ENCODE results near the gene CDCA3.

Gene CDCA3

GRCh38 chr12:6826734-6827436, 24.2 kb downstream of the CDCA3 start:
- Histone ChIP-seq H3K27me3 (ENCODE audit: control insufficient read depth, insufficient read depth, low read length, poor library complexity, severe bottlenecking) (no peaks in the 10 kb centered on the region), H3K4me3 (ENCODE audit: insufficient read depth, low read depth, low read length) (no peak overlapping the region), H3K36me3 (ENCODE audit: control insufficient read depth, insufficient read depth, low read length) (peaks cover 14% of the 10 kb centered on the region), H3K27ac (ENCODE audit: insufficient read depth, low read depth, low read length, poor library complexity, severe bottlenecking) (peak overlapping the region; percentile 60), H3K4me1 (ENCODE audit: control insufficient read depth, insufficient read depth, low read length) (peaks cover 51% of the 10 kb centered on the region), H3K9me3 (ENCODE audit: control insufficient read depth, low read length) (no peaks in the 10 kb centered on the region)
- WGBS, 2 experiments: 81 to 86% methylated on average over 22 of the region's 22 CpGs

GRCh38 chr12:6826125-6826733, 24.9 kb downstream of the CDCA3 start:
- Histone ChIP-seq H3K4me1 (ENCODE audit: control insufficient read depth, insufficient read depth, low read length) (peaks cover 52% of the 10 kb centered on the region), H3K27ac (ENCODE audit: insufficient read depth, low read depth, low read length, poor library complexity, severe bottlenecking) (no peak overlapping the region), H3K36me3 (ENCODE audit: control insufficient read depth, insufficient read depth, low read length) (peaks cover 8% of the 10 kb centered on the region), H3K9me3 (ENCODE audit: control insufficient read depth, low read length) (no peaks in the 10 kb centered on the region), H3K4me3 (ENCODE audit: insufficient read depth, low read depth, low read length) (no peak overlapping the region), H3K27me3 (ENCODE audit: control insufficient read depth, insufficient read depth, low read length, poor library complexity, severe bottlenecking) (no peaks in the 10 kb centered on the region)
- 83 to 84% methylated on average over 17 of the region's 17 CpGs for WGBS, 2 experiments

GRCh38 chr12:6825398-6826124, 25.5 kb downstream of the CDCA3 start:
- H3K27ac ChIP-seq (ENCODE audit: insufficient read depth, low read depth, low read length, poor library complexity, severe bottlenecking): no peak overlapping the region
- H3K9me3 ChIP-seq (ENCODE audit: control insufficient read depth, low read length): no peaks in the 10 kb centered on the region
- peaks cover 58% of the 10 kb centered on the region for H3K4me1 ChIP-seq (ENCODE audit: control insufficient read depth, insufficient read depth, low read length)
- H3K27me3 ChIP-seq (ENCODE audit: control insufficient read depth, insufficient read depth, low read length, poor library complexity, severe bottlenecking): no peaks in the 10 kb centered on the region
- WGBS, 2 experiments: 15 to 20% methylated on average over 19 of the region's 19 CpGs
- peaks cover 1% of the 10 kb centered on the region for H3K36me3 ChIP-seq (ENCODE audit: control insufficient read depth, insufficient read depth, low read length)
- peak overlapping the region; percentile 6 for H3K4me3 ChIP-seq (ENCODE audit: insufficient read depth, low read depth, low read length)

GRCh38 chr12:6824901-6825381, 26.1 kb downstream of the CDCA3 start:
- Histone ChIP-seq H3K9me3 (ENCODE audit: control insufficient read depth, low read length) (no peaks in the 10 kb centered on the region), H3K4me1 (ENCODE audit: control insufficient read depth, insufficient read depth, low read length) (peaks cover 58% of the 10 kb centered on the region), H3K36me3 (ENCODE audit: control insufficient read depth, insufficient read depth, low read length) (no peaks in the 10 kb centered on the region), H3K27me3 (ENCODE audit: control insufficient read depth, insufficient read depth, low read length, poor library complexity, severe bottlenecking) (no peaks in the 10 kb centered on the region), H3K4me3 (ENCODE audit: insufficient read depth, low read depth, low read length) (peak overlapping the region; percentile 6), H3K27ac (ENCODE audit: insufficient read depth, low read depth, low read length, poor library complexity, severe bottlenecking) (no peak overlapping the region)
- WGBS, 2 experiments: 56 to 60% methylated on average over 12 of the region's 12 CpGs

- H3K36me3 ChIP-seq (ENCODE audit: control insufficient read depth, insufficient read depth, low read length): no peaks in the 10 kb centered on the region
- WGBS, 2 experiments: 94% methylated on average over 37 of the region's 37 CpGs
- H3K27me3 ChIP-seq (ENCODE audit: control insufficient read depth, insufficient read depth, low read length, poor library complexity, severe bottlenecking): no peaks in the 10 kb centered on the region
- no peaks in the 10 kb centered on the region for H3K9me3 ChIP-seq (ENCODE audit: control insufficient read depth, low read length)
- no peak overlapping the region for H3K27ac ChIP-seq (ENCODE audit: insufficient read depth, low read depth, low read length, poor library complexity, severe bottlenecking)
- H3K4me1 ChIP-seq (ENCODE audit: control insufficient read depth, insufficient read depth, low read length): peaks cover 62% of the 10 kb centered on the region
- no peak overlapping the region for H3K4me3 ChIP-seq (ENCODE audit: insufficient read depth, low read depth, low read length)
Measured at GRCh38 chr12:6824085-6824775, 26.9 kb downstream of the CDCA3 start.

- H3K27ac ChIP-seq (ENCODE audit: insufficient read depth, low read depth, low read length, poor library complexity, severe bottlenecking): no peak overlapping the region
- WGBS, 2 experiments: 78 to 82% methylated on average over 12 of the region's 12 CpGs
- H3K36me3 ChIP-seq (ENCODE audit: control insufficient read depth, insufficient read depth, low read length): no peaks in the 10 kb centered on the region
- H3K4me1 ChIP-seq (ENCODE audit: control insufficient read depth, insufficient read depth, low read length): peaks cover 70% of the 10 kb centered on the region
- H3K4me3 ChIP-seq (ENCODE audit: insufficient read depth, low read depth, low read length): no peak overlapping the region
- H3K9me3 ChIP-seq (ENCODE audit: control insufficient read depth, low read length): no peaks in the 10 kb centered on the region
- H3K27me3 ChIP-seq (ENCODE audit: control insufficient read depth, insufficient read depth, low read length, poor library complexity, severe bottlenecking): no peaks in the 10 kb centered on the region
Measured at GRCh38 chr12:6823182-6824084, 27.7 kb downstream of the CDCA3 start.

- H3K27ac ChIP-seq (ENCODE audit: insufficient read depth, low read depth, low read length, poor library complexity, severe bottlenecking): no peak overlapping the region
- no peaks in the 10 kb centered on the region for H3K36me3 ChIP-seq (ENCODE audit: control insufficient read depth, insufficient read depth, low read length)
- peak overlapping the region; percentile 45 for H3K4me3 ChIP-seq (ENCODE audit: insufficient read depth, low read depth, low read length)
- H3K9me3 ChIP-seq (ENCODE audit: control insufficient read depth, low read length): no peaks in the 10 kb centered on the region
- peaks cover 78% of the 10 kb centered on the region for H3K4me1 ChIP-seq (ENCODE audit: control insufficient read depth, insufficient read depth, low read length)
- no peaks in the 10 kb centered on the region for H3K27me3 ChIP-seq (ENCODE audit: control insufficient read depth, insufficient read depth, low read length, poor library complexity, severe bottlenecking)
- WGBS, 2 experiments: 51 to 60% methylated on average over 7 of the region's 7 CpGs
Measured at GRCh38 chr12:6822426-6823135, 28.5 kb downstream of the CDCA3 start.

GRCh38 chr12:6821591-6822425, 29.3 kb downstream of the CDCA3 start, which contains the start of gene GPR162:
Gene GPR162 (plus strand): TSS chr12:6821821. CDS start chr12:6823899, 2,078 bp downstream.
- Histone ChIP-seq H3K4me3 (ENCODE audit: insufficient read depth, low read depth, low read length) (peak within 1 kb of the TSS; percentile 45), H3K9me3 (ENCODE audit: control insufficient read depth, low read length) (no peaks in the 10 kb centered on the region), H3K27me3 (ENCODE audit: control insufficient read depth, insufficient read depth, low read length, poor library complexity, severe bottlenecking) (no peaks in the 10 kb centered on the region), H3K36me3 (ENCODE audit: control insufficient read depth, insufficient read depth, low read length) (no peaks in the 10 kb centered on the region), H3K27ac (ENCODE audit: insufficient read depth, low read depth, low read length, poor library complexity, severe bottlenecking) (peak within 1 kb of the TSS; percentile 69), H3K4me1 (ENCODE audit: control insufficient read depth, insufficient read depth, low read length) (peaks cover 71% of the 10 kb centered on the region)
- 0 to 1% methylated on average over 25 to 28 of the region's 28 CpGs for WGBS, 2 experiments
